AG04450 (cell line): ENCODE results near the gene CABLES1. TPM values are rescaled to one million over a fixed set of nuclear protein-coding genes. Genes with fewer than 3 reads are reported as not detected.
A peak's percentile ranks its signal among the peaks of the same experiment; 100 is the strongest.

Source experiments
- CTCF ChIA-PET: fragments of 300-600, 350-600 bp; formaldehyde crosslinking; extraction: SDS; loops from one replicate; lab custom pipeline; 2022; ENCODE audit warnings: antibody characterized with exemption, inconsistent platforms; lab: Charles Lee
- POLR2A ChIA-PET: fragments of 350-600 bp; formaldehyde crosslinking; extraction: SDS; loops from one replicate; lab custom pipeline; 2021; ENCODE audit warnings: antibody characterized with exemption, inconsistent platforms; lab: Yijun Ruan, JAX
- DNase-seq: peaks from one replicate; pipeline ENCODE4 v3.0.0-alpha.2; 2011; ENCODE audit warnings: low read depth, low spot score
- H3K27ac ChIP-seq: one replicate; pipeline ENCODE4 v1.5.1; 2012; ENCODE audit warnings: low read depth, low read length, control low read depth
- H3K27me3 ChIP-seq: one replicate; pipeline ENCODE4 v1.6.0; 2012; ENCODE audit warnings: low read length; ENCODE audit not compliant: control insufficient read depth, insufficient read depth
- H3K4me3 ChIP-seq: 2 replicates; pipeline ENCODE4 v1.5.1; 2011; ENCODE audit warnings: mild to moderate bottlenecking, low read depth, low read length, control low read depth
- H3K9me3 ChIP-seq: 2 replicates; pipeline ENCODE4 v1.5.1; 2012; ENCODE audit warnings: low read length; ENCODE audit not compliant: control insufficient read depth, insufficient read depth
- polyA plus RNA-seq: library from polyadenylated mRNA; depleted of rRNA; stranded (reverse); fragments of >200 nt; gene quantifications from 2 replicates; pipeline ENCODE4 v1.2.3, GENCODE V29; 2011
- TF ChIP-seq, protein P1 (sequence below): IDR thresholded peaks from 2 replicates; pipeline ENCODE4 v1.5.1; 2011; ENCODE audit warnings: low read depth, low read length, control low read depth, inconsistent platforms

The CABLES1 gene
- polyA plus RNA-seq, 1 experiment = 29.6 TPM

DNA sequence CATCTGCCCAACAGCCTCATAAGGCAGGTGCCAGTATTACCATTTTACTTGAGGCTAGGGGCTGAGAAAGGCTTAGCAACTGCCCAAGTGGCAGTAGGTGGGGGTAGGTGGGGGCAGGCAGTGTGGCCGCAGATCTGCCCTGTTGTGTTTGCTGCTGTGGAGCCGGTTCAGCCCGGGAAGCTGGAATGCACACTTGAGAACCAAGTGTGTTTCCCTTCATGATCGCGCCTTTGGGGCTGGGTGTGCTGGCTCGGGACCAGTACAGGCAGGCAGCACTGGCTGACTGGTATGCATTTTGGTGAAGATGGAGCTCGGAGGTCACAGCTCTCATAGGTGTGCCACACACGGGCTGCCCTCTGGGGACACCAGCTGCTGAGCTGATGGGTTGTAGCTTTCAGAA is 85.1 kb downstream of the CABLES1 start:
- POLR2A ChIA-PET = no interaction called here
- no peaks in the 10 kb centered on the region for H3K27me3 ChIP-seq

DNA sequence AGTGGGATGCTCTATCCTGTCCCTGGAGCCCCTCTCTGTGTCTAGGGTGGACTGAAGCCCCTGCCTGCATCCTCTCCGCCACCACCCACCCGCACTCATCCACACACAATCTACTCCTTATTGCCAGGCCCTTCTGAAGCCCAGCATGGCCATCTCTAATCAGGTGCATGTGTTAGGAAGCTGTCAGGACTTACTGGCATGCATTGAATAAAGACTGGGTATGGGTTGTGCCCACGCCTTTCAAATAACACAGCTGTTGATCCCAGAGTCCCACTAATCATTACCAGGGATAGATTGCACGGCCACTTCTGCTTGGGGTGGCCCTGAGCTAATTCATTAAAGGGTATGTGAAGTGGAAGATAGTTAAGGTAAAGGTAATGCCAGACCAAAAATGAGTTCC is 88.4 kb downstream of the CABLES1 start:
- no peak overlapping the region for H3K4me3 ChIP-seq
- peaks cover 5% of the 10 kb centered on the region; the same call in 1 of the 2 replicates for H3K9me3 ChIP-seq
- TF ChIP-seq, protein P1, sequence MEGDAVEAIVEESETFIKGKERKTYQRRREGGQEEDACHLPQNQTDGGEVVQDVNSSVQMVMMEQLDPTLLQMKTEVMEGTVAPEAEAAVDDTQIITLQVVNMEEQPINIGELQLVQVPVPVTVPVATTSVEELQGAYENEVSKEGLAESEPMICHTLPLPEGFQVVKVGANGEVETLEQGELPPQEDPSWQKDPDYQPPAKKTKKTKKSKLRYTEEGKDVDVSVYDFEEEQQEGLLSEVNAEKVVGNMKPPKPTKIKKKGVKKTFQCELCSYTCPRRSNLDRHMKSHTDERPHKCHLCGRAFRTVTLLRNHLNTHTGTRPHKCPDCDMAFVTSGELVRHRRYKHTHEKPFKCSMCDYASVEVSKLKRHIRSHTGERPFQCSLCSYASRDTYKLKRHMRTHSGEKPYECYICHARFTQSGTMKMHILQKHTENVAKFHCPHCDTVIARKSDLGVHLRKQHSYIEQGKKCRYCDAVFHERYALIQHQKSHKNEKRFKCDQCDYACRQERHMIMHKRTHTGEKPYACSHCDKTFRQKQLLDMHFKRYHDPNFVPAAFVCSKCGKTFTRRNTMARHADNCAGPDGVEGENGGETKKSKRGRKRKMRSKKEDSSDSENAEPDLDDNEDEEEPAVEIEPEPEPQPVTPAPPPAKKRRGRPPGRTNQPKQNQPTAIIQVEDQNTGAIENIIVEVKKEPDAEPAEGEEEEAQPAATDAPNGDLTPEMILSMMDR = no peak
- CTCF ChIA-PET = interaction anchor here (0.7 to 2.6 kb wide), 4 partner anchors 49 to 195 kb away, joined by 4 to 9 read pairs (median 5); no protein-coding TSS in a partner anchor
- POLR2A ChIA-PET = interaction anchor here (0.7 to 1.5 kb wide), 2 partner anchors 88 to 395 kb away, joined by 3 to 6 read pairs; partner anchors contain the start of gene CABLES1
- no peak overlapping the region for H3K27ac ChIP-seq
- no peaks in the 10 kb centered on the region for H3K27me3 ChIP-seq
- no peak for DNase-seq

More for the DNA sequence above, 85.1 kb downstream of the CABLES1 start:
- CTCF ChIA-PET = no interaction called here
- Histone ChIP-seq H3K9me3 (peaks cover 5% of the 10 kb centered on the region; the same call in 1 of the 2 replicates), H3K27ac (no peak overlapping the region), H3K4me3 (no peak overlapping the region)
- TF ChIP-seq, protein P1 = no peak
- DNase-seq = no peak

DNA sequence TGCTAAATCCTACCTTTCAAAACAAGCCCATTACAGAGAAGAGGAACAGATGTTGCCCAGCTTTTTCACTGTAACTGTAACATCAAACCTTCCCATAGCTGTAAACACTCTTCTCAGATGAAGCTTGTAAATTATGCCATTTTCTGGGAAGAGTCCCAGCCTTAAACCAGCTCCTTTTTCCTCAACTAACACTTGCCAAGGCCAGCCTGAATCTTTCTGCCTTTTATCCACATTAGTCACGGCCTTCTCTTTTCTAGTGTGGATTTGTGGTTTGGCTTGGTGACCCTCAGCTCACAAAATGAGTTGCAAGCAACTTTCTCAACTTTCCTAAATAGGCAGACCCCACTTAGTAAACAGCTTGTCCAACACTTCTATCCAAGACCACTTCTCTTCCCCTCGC is 90.2 kb downstream of the CABLES1 start:
- peak overlapping the region; percentile 87 for H3K27ac ChIP-seq
- TF ChIP-seq, protein P1 = no peak
- no peaks in the 10 kb centered on the region for H3K27me3 ChIP-seq
- peak; percentile 97 for DNase-seq
- H3K4me3 ChIP-seq = no peak overlapping the region
- H3K9me3 ChIP-seq = peaks cover 5% of the 10 kb centered on the region; the same call in 1 of the 2 replicates
- ChIA-PET POLR2A (interaction anchor here (0.6 to 2.6 kb wide), 23 partner anchors 10 to 297 kb away, joined by 3 to 20 read pairs (median 4); partner anchors contain the start of gene CABLES1), CTCF (interaction anchor here (1.0 to 2.6 kb wide), 6 partner anchors 10 to 194 kb away, joined by 3 to 9 read pairs (median 6); no protein-coding TSS in a partner anchor)

DNA sequence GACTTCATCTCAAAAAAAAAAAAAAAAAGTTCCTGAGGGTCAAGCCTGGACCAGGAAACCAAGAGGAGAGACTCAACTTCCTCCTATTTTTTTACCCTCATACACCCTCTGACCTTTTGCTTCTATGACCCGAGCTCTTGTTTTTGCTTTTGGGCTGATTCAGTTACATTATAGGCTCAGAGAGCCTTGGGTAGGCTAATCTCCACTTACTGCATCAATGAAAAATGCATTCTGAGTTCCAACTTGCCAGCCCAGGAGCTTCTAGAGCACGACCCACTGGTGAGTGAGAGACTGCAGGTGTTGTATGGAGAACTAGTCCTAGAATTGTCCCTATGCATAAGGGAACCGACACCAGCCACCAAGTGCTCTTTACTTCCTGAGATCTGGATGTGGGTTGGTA is 91.1 kb downstream of the CABLES1 start:
- no peak for DNase-seq
- Histone ChIP-seq H3K4me3 (no peak overlapping the region), H3K27me3 (no peaks in the 10 kb centered on the region), H3K9me3 (peaks cover 5% of the 10 kb centered on the region; the same call in 1 of the 2 replicates), H3K27ac (peak overlapping the region; percentile 79)
- ChIA-PET POLR2A (interaction anchor here (0.8 to 2.6 kb wide), 6 partner anchors 33 to 152 kb away, joined by 3 to 20 read pairs (median 7); no protein-coding TSS in a partner anchor), CTCF (interaction anchor here (1.8 to 1.9 kb wide), 2 partner anchors 95 to 195 kb away, joined by 5 to 6 read pairs; no protein-coding TSS in a partner anchor)
- TF ChIP-seq, protein P1 = no peak
